Stomach (tissue), 9 donors: ENCODE data around the gene ATXN1. TPM values are rescaled to one million over a fixed set of nuclear protein-coding genes. Genes with fewer than 3 reads are reported as not detected.
A peak's percentile ranks its signal among the peaks of the same experiment; 100 is the strongest.

Experiments used
- DNase-seq, 2 donors: peaks; one replicate each; pipeline versions ENCODE4 v3.0.0 to v3.0.0-alpha.2; 2013 to 2019
- H3K27ac ChIP-seq, 5 donors: fragments of 200-600 bp in 4 of 5; sonication (generic) in 4 of 5; one replicate each; pipeline ENCODE4 v1.5.1; 2013 to 2019; ENCODE audit warnings: mild to moderate bottlenecking in 1 of 5, moderate library complexity in 1 of 5
- H3K27me3 ChIP-seq, 3 donors: fragments of 200-600 bp; sonication (generic); one replicate each; pipeline ENCODE4 v1.5.1; 2017 to 2019; ENCODE audit warnings: mixed run types in 1 of 3
- H3K36me3 ChIP-seq, 4 donors: fragments of 200-600 bp; sonication (generic); 1 replicate in 3 of 4; 2 replicates in 1 of 4; pipeline ENCODE4 v1.5.1; 2016 to 2019
- H3K4me1 ChIP-seq, 4 donors: fragments of 200-600 bp; sonication (generic); one replicate each; pipeline ENCODE4 v1.5.1; 2016 to 2019
- H3K4me3 ChIP-seq, 4 donors: fragments of 200-600 bp; sonication (generic) in 3 of 4; one replicate each; pipeline ENCODE4 v1.5.1; 2016 to 2019; ENCODE audit warnings: mild to moderate bottlenecking in 1 of 4
- H3K9me3 ChIP-seq, 4 donors: fragments of 200-600 bp; sonication (generic); one replicate each; pipeline ENCODE4 v1.5.1; 2016 to 2019
- CTCF ChIP-seq, 7 experiments: fragments of 450-650 bp in 4 of 7; fragments of 200-600 bp in 3 of 7; sonication (generic) in 3 of 7; IDR thresholded peaks; one replicate each; pipeline ENCODE4 v1.5.1; 2016 to 2019; ENCODE audit warnings: antibody characterized with exemption in 7 of 7, control low read depth in 2 of 7, mild to moderate bottlenecking in 1 of 7
- EP300 ChIP-seq: sonication (generic); formaldehyde crosslinking; IDR thresholded peaks from one replicate; pipeline ENCODE4 v1.6.1; 2017; ENCODE audit warnings: antibody characterized with exemption
- POLR2A ChIP-seq, 4 donors: fragments of 450-650 bp; IDR thresholded peaks; one replicate each; pipeline ENCODE4 v1.6.1; 2016; ENCODE audit warnings: antibody characterized with exemption in 4 of 4, control low read depth in 2 of 4, mild to moderate bottlenecking in 1 of 4, moderate library complexity in 1 of 4
- POLR2AphosphoS5 ChIP-seq, 3 donors: sonication (generic); formaldehyde crosslinking; IDR thresholded peaks; one replicate each; pipeline ENCODE4 v1.6.1; 2016; ENCODE audit warnings: antibody characterized with exemption in 3 of 3
- WGBS, 5 donors: extraction: QIAGEN DNeasy Blood & Tissue Kit in 3 of 5; methylation state at CpG; one replicate each; pipeline versions ENCODE4 v1.1.5 to v1.1.7; 2013 to 2018; 5-methylcytosine and 5-hydroxymethylcytosine counted together
- intact Hi-C: fragments of 100-400 bp; cut with DNase I; formaldehyde crosslinking; loops from one replicate; pipeline ENCODE4 v1.15.1; 2023; ENCODE audit warnings: low total_unique reads
- polyA plus RNA-seq, 3 donors: library from polyadenylated mRNA; stranded (reverse); fragments of 200-250 nt; gene quantifications; one replicate each; pipeline ENCODE4 v1.2.3, GENCODE V29; 2013
- total RNA-seq, 5 donors: library from RNA; depleted of rRNA; stranded (reverse); fragments of >200 nt; gene quantifications; one replicate each; pipeline versions ENCODE4 v1.1.0 to v1.2.3, GENCODE V29; 2014 to 2016
- donor health status: healthy with polysubstance abuse.
- donor health status: Bipolar disorder and iron deficiency.
- donor health status: healthy.

Gene ATXN1
- total and polyA plus RNA-seq, 8 donors = 5.2 to 106 (median 39.0) TPM

GRCh38 chr6:16700202-16700915, 60.9 kb downstream of the ATXN1 start:
- Histone ChIP-seq H3K4me1 (peaks cover 13 to 72% (median 49%) of the 10 kb centered on the region in 4 donors), H3K9me3 (no peaks in the 10 kb centered on the region), H3K36me3 (no peaks in the 10 kb centered on the region), H3K4me3 (peak overlapping the region; percentile 10 to 34 (median 23)), H3K27me3 (no peaks in the 10 kb centered on the region), H3K27ac (peak overlapping the region in 4 of 5 donors; percentile 56 to 80 (median 72))
- 49 to 68% (median 62%) methylated on average over 13 of the region's 13 CpGs for WGBS, 5 donors
- peak in 1 of 2 donors; percentile 57 for DNase-seq
- no peak for TF ChIP-seq EP300
- TF ChIP-seq POLR2AphosphoS5 (IDR thresholded peaks at IDR 0.05) = no peak
- TF ChIP-seq CTCF (IDR thresholded peaks at IDR 0.05) = no peak
- no peak for TF ChIP-seq POLR2A (IDR thresholded peaks at IDR 0.05)
- intact Hi-C loops = no loop called here

DNA sequence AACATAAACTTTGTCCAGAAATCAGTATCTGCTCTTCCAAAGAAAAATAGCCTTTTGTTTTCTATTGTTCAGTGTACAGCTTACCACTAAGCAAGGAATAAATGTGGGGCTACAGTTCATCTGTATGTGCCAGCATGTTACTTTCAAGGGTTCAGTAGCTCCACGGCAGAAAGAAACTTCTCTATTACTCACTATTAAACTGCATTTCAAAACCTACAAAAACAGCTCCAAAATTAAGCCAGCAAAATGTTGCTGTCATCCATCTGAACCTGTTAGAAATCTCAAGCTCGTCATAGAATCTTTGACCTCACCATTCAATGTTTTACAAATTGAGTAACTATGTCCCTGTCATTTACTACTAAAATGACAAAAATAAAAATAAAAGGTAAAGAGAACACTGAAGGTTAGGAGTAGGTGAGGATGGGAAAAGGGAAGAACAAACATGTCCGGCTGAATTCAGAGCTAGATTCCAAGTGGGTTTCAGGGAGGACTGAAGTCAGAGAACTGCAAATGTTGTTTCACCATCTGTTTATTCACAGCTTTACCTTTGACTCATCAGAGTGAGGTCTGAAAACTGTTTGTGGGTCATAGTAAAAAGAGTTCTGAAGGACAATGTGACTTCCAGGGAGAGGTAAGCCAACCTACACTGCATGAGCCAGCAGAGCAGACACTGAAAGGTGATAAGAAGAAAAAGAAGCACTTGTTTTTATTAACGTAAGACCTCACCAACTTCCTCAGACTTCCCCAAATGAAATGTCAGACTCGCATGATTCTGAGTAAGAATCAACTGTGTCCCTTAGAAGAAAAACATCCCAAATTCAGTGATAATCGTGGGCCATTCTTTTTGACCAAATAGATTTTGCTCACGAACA, 62.0 kb downstream of the ATXN1 start:
- WGBS, 5 donors = 49 to 60% (median 51%) methylated on average over 7 of the region's 7 CpGs
- Histone ChIP-seq H3K27me3 (no peaks in the 10 kb centered on the region), H3K36me3 (no peaks in the 10 kb centered on the region), H3K4me1 (peaks cover 13 to 71% (median 46%) of the 10 kb centered on the region in 4 donors), H3K4me3 (peak overlapping the region in 1 of 4 donors; percentile 34), H3K27ac (peak overlapping the region in 4 of 5 donors; percentile 56 to 80 (median 72)), H3K9me3 (no peaks in the 10 kb centered on the region)
- TF ChIP-seq EP300 (no peak), POLR2AphosphoS5 (IDR thresholded peaks at IDR 0.05) (peak in 1 of 3 donors; percentile 50)
- DNase-seq = no peak
- intact Hi-C loops = no loop called here

- H3K4me3 ChIP-seq = no peak overlapping the region
- TF ChIP-seq CTCF (IDR thresholded peaks at IDR 0.05) (no peak), EP300 (no peak), POLR2AphosphoS5 (IDR thresholded peaks at IDR 0.05) (no peak), POLR2A (IDR thresholded peaks at IDR 0.05) (no peak)
- H3K36me3 ChIP-seq = no peaks in the 10 kb centered on the region
- H3K27ac ChIP-seq = peak overlapping the region in 3 of 5 donors; percentile 38 to 80 (median 75)
- DNase-seq = peak in 1 of 2 donors; percentile 45
- H3K4me1 ChIP-seq = peaks cover 13 to 72% (median 45%) of the 10 kb centered on the region in 4 donors
- H3K9me3 ChIP-seq = no peaks in the 10 kb centered on the region
- 28 to 46% (median 32%) methylated on average over 1 of the region's 1 CpG for WGBS, 5 donors
- intact Hi-C loops = no loop called here
- no peaks in the 10 kb centered on the region for H3K27me3 ChIP-seq
Measured at GRCh38 chr6:16698162-16698533, 63.1 kb downstream of the ATXN1 start.

GRCh38 chr6:16697437-16698161, 63.7 kb downstream of the ATXN1 start:
- Histone ChIP-seq H3K9me3 (no peaks in the 10 kb centered on the region), H3K36me3 (no peaks in the 10 kb centered on the region), H3K4me3 (no peak overlapping the region), H3K4me1 (peaks cover 13 to 77% (median 47%) of the 10 kb centered on the region in 4 donors), H3K27ac (peak overlapping the region in 3 of 5 donors; percentile 38 to 80 (median 75)), H3K27me3 (no peaks in the 10 kb centered on the region)
- 45 to 72% (median 60%) methylated on average over 7 of the region's 7 CpGs for WGBS, 5 donors
- intact Hi-C loops = no loop called here
- TF ChIP-seq EP300 = no peak
- no peak for TF ChIP-seq POLR2AphosphoS5 (IDR thresholded peaks at IDR 0.05)
- TF ChIP-seq CTCF (IDR thresholded peaks at IDR 0.05) = no peak
- TF ChIP-seq POLR2A (IDR thresholded peaks at IDR 0.05) = no peak
- DNase-seq = no peak
